WTC11 (cell line): Measurements from ENCODE around the gene TTC1. TPM values are rescaled to one million over a fixed set of nuclear protein-coding genes. Genes with fewer than 3 reads are reported as not detected.

Source experiments
- ATAC-seq: fragments of 200-7000 bp; cut with Tn5 transposase; 2 replicates; pipeline ENCODE4 v1.10.0; 2021; ENCODE audit warnings: mild to moderate bottlenecking, moderate library complexity
- CTCF ChIA-PET: fragments of 300-600 bp; sonication (Branson Sonifier 250); formaldehyde crosslinking; loops from one replicate; lab custom pipeline; 2021; ENCODE audit warnings: antibody characterized with exemption; lab: Charles Lee
- POLR2A ChIA-PET: fragments of 350-600 bp; sonication (Branson Sonifier 250); formaldehyde crosslinking; loops from one replicate; lab custom pipeline; 2021; ENCODE audit warnings: antibody characterized with exemption; lab: Charles Lee
- DNase-seq: peaks from one replicate; pipeline ENCODE4 v3.0.0; 2021; ENCODE audit warnings: low spot score
- H3K27ac Mint-ChIP-seq: 2 replicates; pipeline ENCODE4 v1.8.0; 2021; ENCODE audit warnings: mixed read lengths
- H3K27me3 Mint-ChIP-seq: 2 replicates; pipeline ENCODE4 v1.8.0; 2021; ENCODE audit warnings: low read depth, mild to moderate bottlenecking, moderate library complexity, mixed read lengths
- H3K36me3 Mint-ChIP-seq: 2 replicates; pipeline ENCODE4 v1.8.0; 2021; ENCODE audit warnings: mixed read lengths
- H3K4me1 Mint-ChIP-seq: 2 replicates; pipeline ENCODE4 v1.8.0; 2022; ENCODE audit warnings: mixed read lengths
- H3K4me3 Mint-ChIP-seq: 2 replicates; pipeline ENCODE4 v1.8.0; 2021; ENCODE audit warnings: mild to moderate bottlenecking, moderate library complexity, mixed read lengths
- H3K9me3 Mint-ChIP-seq: 2 replicates; pipeline ENCODE4 v1.8.0; 2021; ENCODE audit warnings: mixed read lengths
- GABPB1 ChIP-seq: sonication (generic); formaldehyde crosslinking; IDR thresholded peaks from 2 replicates; pipeline ENCODE4 v1.8.1; 2023; ENCODE audit warnings: mild to moderate bottlenecking, missing genetic modification reagents
- GRHL2 ChIP-seq: fragments of 250-450 bp; sonication (Bioruptor Pico); IDR thresholded peaks from 2 replicates; pipeline ENCODE4 v1.8.0; 2022; ENCODE audit warnings: mild to moderate bottlenecking, moderate library complexity; ENCODE audit not compliant: insufficient replicate concordance, severe bottlenecking
- JUN ChIP-seq: sonication (generic); formaldehyde crosslinking; IDR thresholded peaks from 2 replicates; pipeline ENCODE4 v1.8.0; 2023; ENCODE audit warnings: mild to moderate bottlenecking, missing genetic modification reagents
- NFATC4 ChIP-seq: fragments of 250-450 bp; sonication (Bioruptor Pico); IDR thresholded peaks from 2 replicates; pipeline ENCODE4 v1.9.0; 2021; ENCODE audit warnings: mild to moderate bottlenecking
- SP1 ChIP-seq: sonication (generic); formaldehyde crosslinking; conservative IDR thresholded peaks from 2 replicates; pipeline ENCODE4 v1.8.1; 2022; ENCODE audit warnings: missing genetic modification reagents
- ZNF121 ChIP-seq: sonication (generic); formaldehyde crosslinking; IDR thresholded peaks from 2 replicates; pipeline ENCODE4 v1.8.0; 2023; ENCODE audit warnings: missing genetic modification reagents
- ZNF263 ChIP-seq: sonication (generic); formaldehyde crosslinking; IDR thresholded peaks from 2 replicates; pipeline ENCODE4 v1.8.1; 2022; ENCODE audit warnings: low read depth, mild to moderate bottlenecking, moderate library complexity, missing genetic modification reagents
- ZNF416 ChIP-seq: fragments of 250-450 bp; sonication (Bioruptor Pico); IDR thresholded peaks from 2 replicates; pipeline ENCODE4 v1.9.0; 2021; ENCODE audit warnings: mild to moderate bottlenecking, inconsistent platforms
- ZNF423 ChIP-seq: fragments of 250-450 bp; sonication (Bioruptor Pico); IDR thresholded peaks from 2 replicates; pipeline ENCODE4 v2.1.2; 2022; ENCODE audit warnings: mild to moderate bottlenecking, moderate library complexity
- total RNA-seq: library from RNA; stranded (reverse); gene quantifications from 3 replicates; pipeline ENCODE4 v1.2.3, GENCODE V29; 2021
- TF ChIP-seq, protein P1 (sequence below): sonication (generic); formaldehyde crosslinking; IDR thresholded peaks from 2 replicates; pipeline ENCODE4 v1.8.0; 2022; ENCODE audit warnings: mild to moderate bottlenecking, missing genetic modification reagents
- TF ChIP-seq, protein P2 (sequence below): sonication (generic); formaldehyde crosslinking; IDR thresholded peaks from 2 replicates; pipeline ENCODE4 v1.8.1; 2023; ENCODE audit warnings: mild to moderate bottlenecking, missing genetic modification reagents, moderate library complexity
- TF ChIP-seq, protein P3 (sequence below): fragments of 250-450 bp; sonication (Bioruptor Pico); IDR thresholded peaks from 2 replicates; pipeline ENCODE4 v1.9.0; 2021; ENCODE audit warnings: mild to moderate bottlenecking
- TF ChIP-seq, protein P4 (sequence below): sonication (generic); formaldehyde crosslinking; IDR thresholded peaks from 2 replicates; pipeline ENCODE4 v1.8.0; 2023; ENCODE audit warnings: missing genetic modification reagents
- TF ChIP-seq, protein P5 (sequence below): sonication (generic); formaldehyde crosslinking; conservative IDR thresholded peaks from 2 replicates; pipeline ENCODE4 v1.8.1; 2023; ENCODE audit warnings: mild to moderate bottlenecking, low read depth, missing genetic modification reagents, moderate library complexity
- TF ChIP-seq, protein P6 (sequence below): sonication (generic); formaldehyde crosslinking; IDR thresholded peaks from 2 replicates; pipeline ENCODE4 v1.8.1; 2023; ENCODE audit warnings: mild to moderate bottlenecking, missing genetic modification reagents
- TF ChIP-seq, protein P7 (sequence below): sonication (generic); formaldehyde crosslinking; IDR thresholded peaks from 2 replicates; pipeline ENCODE4 v1.8.0; 2023; ENCODE audit warnings: mild to moderate bottlenecking, missing genetic modification reagents
- TF ChIP-seq, protein P8 (sequence below): sonication (generic); formaldehyde crosslinking; IDR thresholded peaks from 2 replicates; pipeline ENCODE4 v1.8.1; 2023; ENCODE audit warnings: mild to moderate bottlenecking, missing genetic modification reagents, borderline replicate concordance

The TTC1 gene
- total RNA-seq, 1 experiment from 2014 or later, result 47.4 TPM

DNA sequence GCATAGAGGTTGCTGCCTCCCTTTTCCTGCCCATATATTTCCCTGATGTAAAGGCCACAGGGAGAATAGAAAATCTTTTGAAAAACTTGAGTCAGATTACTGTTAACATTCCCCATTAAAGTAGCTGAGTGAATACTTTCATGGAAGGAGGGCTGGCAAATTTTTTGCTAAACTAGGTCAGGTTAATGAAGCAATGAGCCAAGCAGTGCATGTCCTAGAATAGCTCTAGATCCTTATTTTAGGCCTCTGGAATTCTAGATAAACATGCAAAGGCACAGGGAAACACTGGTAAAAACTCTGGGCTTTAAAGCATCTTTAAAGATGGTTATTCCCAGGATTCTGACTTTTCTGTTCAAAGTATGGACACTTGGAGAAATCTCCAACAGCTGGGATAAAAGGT, 27.9 kb downstream of the TTC1 start:
- DNase-seq (no peak), ATAC-seq (no peak)
- POLR2A ChIA-PET, result interaction anchor here (0.6 kb wide), 1 partner anchor 227 kb away, joined by 3 read pairs; no protein-coding TSS in a partner anchor
- Mint-ChIP-seq H3K27ac (no peak overlapping the region), H3K36me3 (peaks cover 38% of the 10 kb centered on the region), H3K4me1 (no peaks in the 10 kb centered on the region), H3K4me3 (no peak overlapping the region), H3K27me3 (no peaks in the 10 kb centered on the region), H3K9me3 (no peaks in the 10 kb centered on the region)
- CTCF ChIA-PET, result no interaction called here
- TF ChIP-seq SP1 (CRISPR knock-in tag) (no peak), NFATC4 (CRISPR knock-in tag) (no peak), ZNF121 (CRISPR knock-in tag) (no peak)
- TF ChIP-seq, protein P1, sequence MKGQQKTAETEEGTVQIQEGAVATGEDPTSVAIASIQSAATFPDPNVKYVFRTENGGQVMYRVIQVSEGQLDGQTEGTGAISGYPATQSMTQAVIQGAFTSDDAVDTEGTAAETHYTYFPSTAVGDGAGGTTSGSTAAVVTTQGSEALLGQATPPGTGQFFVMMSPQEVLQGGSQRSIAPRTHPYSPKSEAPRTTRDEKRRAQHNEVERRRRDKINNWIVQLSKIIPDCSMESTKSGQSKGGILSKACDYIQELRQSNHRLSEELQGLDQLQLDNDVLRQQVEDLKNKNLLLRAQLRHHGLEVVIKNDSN (CRISPR knock-in tag), result no peak
- TF ChIP-seq, protein P2, sequence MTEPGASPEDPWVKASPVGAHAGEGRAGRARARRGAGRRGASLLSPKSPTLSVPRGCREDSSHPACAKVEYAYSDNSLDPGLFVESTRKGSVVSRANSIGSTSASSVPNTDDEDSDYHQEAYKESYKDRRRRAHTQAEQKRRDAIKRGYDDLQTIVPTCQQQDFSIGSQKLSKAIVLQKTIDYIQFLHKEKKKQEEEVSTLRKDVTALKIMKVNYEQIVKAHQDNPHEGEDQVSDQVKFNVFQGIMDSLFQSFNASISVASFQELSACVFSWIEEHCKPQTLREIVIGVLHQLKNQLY (CRISPR knock-in tag), result no peak
- TF ChIP-seq, protein P3, sequence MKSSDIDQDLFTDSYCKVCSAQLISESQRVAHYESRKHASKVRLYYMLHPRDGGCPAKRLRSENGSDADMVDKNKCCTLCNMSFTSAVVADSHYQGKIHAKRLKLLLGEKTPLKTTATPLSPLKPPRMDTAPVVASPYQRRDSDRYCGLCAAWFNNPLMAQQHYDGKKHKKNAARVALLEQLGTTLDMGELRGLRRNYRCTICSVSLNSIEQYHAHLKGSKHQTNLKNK (CRISPR knock-in tag), result no peak

DNA sequence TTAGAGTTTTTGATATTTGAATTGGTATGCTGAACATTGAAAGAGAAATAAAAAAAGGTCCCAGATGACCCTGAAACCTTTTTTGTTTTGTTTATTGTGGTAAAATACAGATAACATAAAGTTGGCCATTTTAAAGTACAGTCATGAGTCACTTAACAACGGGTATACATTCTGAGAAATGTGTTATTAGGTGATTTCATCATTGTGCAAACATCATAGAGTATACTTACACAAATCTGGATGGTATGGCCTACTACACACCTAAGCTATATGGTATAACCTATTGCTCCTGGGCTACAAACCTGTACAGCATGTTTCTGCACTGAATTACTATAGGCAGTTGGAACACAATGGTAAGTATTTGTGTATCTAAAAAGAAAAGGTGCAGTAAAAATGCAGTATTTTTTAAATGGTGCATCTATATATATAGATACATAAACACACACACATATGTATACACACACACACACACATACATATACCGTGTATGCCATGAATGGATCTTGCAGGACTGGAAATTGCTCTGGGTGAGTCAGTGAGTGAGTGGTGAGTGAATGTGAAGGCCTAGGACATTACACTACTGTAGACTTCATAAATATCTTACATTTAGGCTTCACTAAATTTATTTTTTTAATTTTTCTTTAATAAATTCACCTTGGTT, 31.0 kb downstream of the TTC1 start:
- peaks cover 29% of the 10 kb centered on the region for H3K4me1 Mint-ChIP-seq
- peaks cover 36% of the 10 kb centered on the region for H3K36me3 Mint-ChIP-seq
- TF ChIP-seq, protein P4, sequence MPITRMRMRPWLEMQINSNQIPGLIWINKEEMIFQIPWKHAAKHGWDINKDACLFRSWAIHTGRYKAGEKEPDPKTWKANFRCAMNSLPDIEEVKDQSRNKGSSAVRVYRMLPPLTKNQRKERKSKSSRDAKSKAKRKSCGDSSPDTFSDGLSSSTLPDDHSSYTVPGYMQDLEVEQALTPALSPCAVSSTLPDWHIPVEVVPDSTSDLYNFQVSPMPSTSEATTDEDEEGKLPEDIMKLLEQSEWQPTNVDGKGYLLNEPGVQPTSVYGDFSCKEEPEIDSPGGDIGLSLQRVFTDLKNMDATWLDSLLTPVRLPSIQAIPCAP (CRISPR knock-in tag), result no peak
- TF ChIP-seq, protein P5, sequence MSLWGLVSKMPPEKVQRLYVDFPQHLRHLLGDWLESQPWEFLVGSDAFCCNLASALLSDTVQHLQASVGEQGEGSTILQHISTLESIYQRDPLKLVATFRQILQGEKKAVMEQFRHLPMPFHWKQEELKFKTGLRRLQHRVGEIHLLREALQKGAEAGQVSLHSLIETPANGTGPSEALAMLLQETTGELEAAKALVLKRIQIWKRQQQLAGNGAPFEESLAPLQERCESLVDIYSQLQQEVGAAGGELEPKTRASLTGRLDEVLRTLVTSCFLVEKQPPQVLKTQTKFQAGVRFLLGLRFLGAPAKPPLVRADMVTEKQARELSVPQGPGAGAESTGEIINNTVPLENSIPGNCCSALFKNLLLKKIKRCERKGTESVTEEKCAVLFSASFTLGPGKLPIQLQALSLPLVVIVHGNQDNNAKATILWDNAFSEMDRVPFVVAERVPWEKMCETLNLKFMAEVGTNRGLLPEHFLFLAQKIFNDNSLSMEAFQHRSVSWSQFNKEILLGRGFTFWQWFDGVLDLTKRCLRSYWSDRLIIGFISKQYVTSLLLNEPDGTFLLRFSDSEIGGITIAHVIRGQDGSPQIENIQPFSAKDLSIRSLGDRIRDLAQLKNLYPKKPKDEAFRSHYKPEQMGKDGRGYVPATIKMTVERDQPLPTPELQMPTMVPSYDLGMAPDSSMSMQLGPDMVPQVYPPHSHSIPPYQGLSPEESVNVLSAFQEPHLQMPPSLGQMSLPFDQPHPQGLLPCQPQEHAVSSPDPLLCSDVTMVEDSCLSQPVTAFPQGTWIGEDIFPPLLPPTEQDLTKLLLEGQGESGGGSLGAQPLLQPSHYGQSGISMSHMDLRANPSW (CRISPR knock-in tag), result no peak
- TF ChIP-seq JUN, result no peak
- TF ChIP-seq, protein P6, sequence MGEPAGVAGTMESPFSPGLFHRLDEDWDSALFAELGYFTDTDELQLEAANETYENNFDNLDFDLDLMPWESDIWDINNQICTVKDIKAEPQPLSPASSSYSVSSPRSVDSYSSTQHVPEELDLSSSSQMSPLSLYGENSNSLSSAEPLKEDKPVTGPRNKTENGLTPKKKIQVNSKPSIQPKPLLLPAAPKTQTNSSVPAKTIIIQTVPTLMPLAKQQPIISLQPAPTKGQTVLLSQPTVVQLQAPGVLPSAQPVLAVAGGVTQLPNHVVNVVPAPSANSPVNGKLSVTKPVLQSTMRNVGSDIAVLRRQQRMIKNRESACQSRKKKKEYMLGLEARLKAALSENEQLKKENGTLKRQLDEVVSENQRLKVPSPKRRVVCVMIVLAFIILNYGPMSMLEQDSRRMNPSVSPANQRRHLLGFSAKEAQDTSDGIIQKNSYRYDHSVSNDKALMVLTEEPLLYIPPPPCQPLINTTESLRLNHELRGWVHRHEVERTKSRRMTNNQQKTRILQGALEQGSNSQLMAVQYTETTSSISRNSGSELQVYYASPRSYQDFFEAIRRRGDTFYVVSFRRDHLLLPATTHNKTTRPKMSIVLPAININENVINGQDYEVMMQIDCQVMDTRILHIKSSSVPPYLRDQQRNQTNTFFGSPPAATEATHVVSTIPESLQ, result no peak
- no peak for TF ChIP-seq ZNF263 (CRISPR knock-in tag)
- TF ChIP-seq GRHL2 (CRISPR knock-in tag), result no peak
- TF ChIP-seq, protein P7, sequence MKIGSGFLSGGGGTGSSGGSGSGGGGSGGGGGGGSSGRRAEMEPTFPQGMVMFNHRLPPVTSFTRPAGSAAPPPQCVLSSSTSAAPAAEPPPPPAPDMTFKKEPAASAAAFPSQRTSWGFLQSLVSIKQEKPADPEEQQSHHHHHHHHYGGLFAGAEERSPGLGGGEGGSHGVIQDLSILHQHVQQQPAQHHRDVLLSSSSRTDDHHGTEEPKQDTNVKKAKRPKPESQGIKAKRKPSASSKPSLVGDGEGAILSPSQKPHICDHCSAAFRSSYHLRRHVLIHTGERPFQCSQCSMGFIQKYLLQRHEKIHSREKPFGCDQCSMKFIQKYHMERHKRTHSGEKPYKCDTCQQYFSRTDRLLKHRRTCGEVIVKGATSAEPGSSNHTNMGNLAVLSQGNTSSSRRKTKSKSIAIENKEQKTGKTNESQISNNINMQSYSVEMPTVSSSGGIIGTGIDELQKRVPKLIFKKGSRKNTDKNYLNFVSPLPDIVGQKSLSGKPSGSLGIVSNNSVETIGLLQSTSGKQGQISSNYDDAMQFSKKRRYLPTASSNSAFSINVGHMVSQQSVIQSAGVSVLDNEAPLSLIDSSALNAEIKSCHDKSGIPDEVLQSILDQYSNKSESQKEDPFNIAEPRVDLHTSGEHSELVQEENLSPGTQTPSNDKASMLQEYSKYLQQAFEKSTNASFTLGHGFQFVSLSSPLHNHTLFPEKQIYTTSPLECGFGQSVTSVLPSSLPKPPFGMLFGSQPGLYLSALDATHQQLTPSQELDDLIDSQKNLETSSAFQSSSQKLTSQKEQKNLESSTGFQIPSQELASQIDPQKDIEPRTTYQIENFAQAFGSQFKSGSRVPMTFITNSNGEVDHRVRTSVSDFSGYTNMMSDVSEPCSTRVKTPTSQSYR (CRISPR knock-in tag), result no peak
- TF ChIP-seq ZNF423 (CRISPR knock-in tag), result no peak
- no peak for TF ChIP-seq GABPB1 (CRISPR knock-in tag)
- no peak for TF ChIP-seq ZNF416 (CRISPR knock-in tag)
- TF ChIP-seq, protein P8, sequence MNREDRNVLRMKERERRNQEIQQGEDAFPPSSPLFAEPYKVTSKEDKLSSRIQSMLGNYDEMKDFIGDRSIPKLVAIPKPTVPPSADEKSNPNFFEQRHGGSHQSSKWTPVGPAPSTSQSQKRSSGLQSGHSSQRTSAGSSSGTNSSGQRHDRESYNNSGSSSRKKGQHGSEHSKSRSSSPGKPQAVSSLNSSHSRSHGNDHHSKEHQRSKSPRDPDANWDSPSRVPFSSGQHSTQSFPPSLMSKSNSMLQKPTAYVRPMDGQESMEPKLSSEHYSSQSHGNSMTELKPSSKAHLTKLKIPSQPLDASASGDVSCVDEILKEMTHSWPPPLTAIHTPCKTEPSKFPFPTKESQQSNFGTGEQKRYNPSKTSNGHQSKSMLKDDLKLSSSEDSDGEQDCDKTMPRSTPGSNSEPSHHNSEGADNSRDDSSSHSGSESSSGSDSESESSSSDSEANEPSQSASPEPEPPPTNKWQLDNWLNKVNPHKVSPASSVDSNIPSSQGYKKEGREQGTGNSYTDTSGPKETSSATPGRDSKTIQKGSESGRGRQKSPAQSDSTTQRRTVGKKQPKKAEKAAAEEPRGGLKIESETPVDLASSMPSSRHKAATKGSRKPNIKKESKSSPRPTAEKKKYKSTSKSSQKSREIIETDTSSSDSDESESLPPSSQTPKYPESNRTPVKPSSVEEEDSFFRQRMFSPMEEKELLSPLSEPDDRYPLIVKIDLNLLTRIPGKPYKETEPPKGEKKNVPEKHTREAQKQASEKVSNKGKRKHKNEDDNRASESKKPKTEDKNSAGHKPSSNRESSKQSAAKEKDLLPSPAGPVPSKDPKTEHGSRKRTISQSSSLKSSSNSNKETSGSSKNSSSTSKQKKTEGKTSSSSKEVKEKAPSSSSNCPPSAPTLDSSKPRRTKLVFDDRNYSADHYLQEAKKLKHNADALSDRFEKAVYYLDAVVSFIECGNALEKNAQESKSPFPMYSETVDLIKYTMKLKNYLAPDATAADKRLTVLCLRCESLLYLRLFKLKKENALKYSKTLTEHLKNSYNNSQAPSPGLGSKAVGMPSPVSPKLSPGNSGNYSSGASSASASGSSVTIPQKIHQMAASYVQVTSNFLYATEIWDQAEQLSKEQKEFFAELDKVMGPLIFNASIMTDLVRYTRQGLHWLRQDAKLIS (CRISPR knock-in tag), result no peak
- no peak overlapping the region for H3K4me3 Mint-ChIP-seq
- no peaks in the 10 kb centered on the region for H3K27me3 Mint-ChIP-seq
- no peaks in the 10 kb centered on the region for H3K9me3 Mint-ChIP-seq
- ChIA-PET CTCF (interaction anchor here (1.6 kb wide), 1 partner anchor 18 kb away, joined by 11 read pairs; no protein-coding TSS in a partner anchor), POLR2A (no interaction called here)
- H3K27ac Mint-ChIP-seq, result no peak overlapping the region
- no peak for ATAC-seq
- no peak for DNase-seq
